Stimulated activated CD4-positive, alpha-beta T cell treated with anti-CD3 and anti-CD28 coated beads, Interleukin-12 subunit alpha, Interleukin-12 subunit beta, amount 100 ng/mL, for 48 hours (primary cell): ENCODE measurements around the gene SSU72.
"Not testable (repeated sequence)": the region's sequence is repeated elsewhere in the genome, so short reads cannot be mapped to it uniquely, and the experiment has no call there.

Experiments used
- DNase-seq, 3 donors: peaks; one replicate each; pipeline ENCODE4 v3.0.0-alpha.2; 2020; ENCODE audit warnings: low read depth in 2 of 3, low spot score in 1 of 3

The SSU72 gene

GRCh38 chr1:1596493-1597274 lies 22.0 kb upstream of the SSU72 start:
- no peak for DNase-seq

- DNase-seq, result not testable (repeated sequence)
Measured at GRCh38 chr1:1595341-1595740, 20.7 kb upstream of the SSU72 start.

GRCh38 chr1:1594602-1595260 lies 20.1 kb upstream of the SSU72 start:
- DNase-seq, result no peak

GRCh38 chr1:1593834-1594601 lies 19.4 kb upstream of the SSU72 start:
- no peak for DNase-seq

- DNase-seq, result no peak
Measured at GRCh38 chr1:1591452-1591851, 16.8 kb upstream of the SSU72 start.

GRCh38 chr1:1583347-1584010 lies 8.8 kb upstream of the SSU72 start:
- no peak for DNase-seq

GRCh38 chr1:1582585-1583346 lies 8.1 kb upstream of the SSU72 start:
- DNase-seq, result no peak

- DNase-seq, result no peak
Measured at GRCh38 chr1:1578371-1578940, 3.8 kb upstream of the SSU72 start.

- DNase-seq, result no peak
Measured at GRCh38 chr1:1577367-1578011, 2.8 kb upstream of the SSU72 start.

GRCh38 chr1:1573843-1574720 lies 581 bp downstream of the SSU72 start:
- peak; percentile 38 to 64 (median 53) for DNase-seq

- no peak for DNase-seq
Measured at GRCh38 chr1:1569341-1569740, 5.3 kb downstream of the SSU72 start.

GRCh38 chr1:1567891-1568291 lies 6.8 kb downstream of the SSU72 start:
- no peak for DNase-seq

- no peak for DNase-seq
Measured at GRCh38 chr1:1567152-1567875, 7.3 kb downstream of the SSU72 start.

GRCh38 chr1:1565340-1565739 lies 9.3 kb downstream of the SSU72 start:
- DNase-seq, result no peak

GRCh38 chr1:1564268-1564667 lies 10.4 kb downstream of the SSU72 start:
- DNase-seq, result no peak

- no peak for DNase-seq
Measured at GRCh38 chr1:1563688-1564087, 11.0 kb downstream of the SSU72 start.

- DNase-seq, result no peak
Measured at GRCh38 chr1:1562556-1563195, 12.0 kb downstream of the SSU72 start.
